ENCODE measurements around the gene RDH5.

GRCh38 chr12:55729819-55730818 is 9.9 kb downstream of the RDH5 start:
- no peak for TF ChIP-seq CTCF (IDR thresholded peaks at IDR 0.05; ENCODE audit: low read depth, low read length, missing input control)
- TF ChIP-seq RXRA (IDR thresholded peaks at IDR 0.05): no peak
- TF ChIP-seq RAD21 (IDR thresholded peaks at IDR 0.05): no peak
- TF ChIP-seq MAX (IDR thresholded peaks at IDR 0.05): no peak
- no peak for TF ChIP-seq TAF1 (conservative IDR thresholded peaks at IDR 0.05)
- TF ChIP-seq YY1 (IDR thresholded peaks at IDR 0.05): no peak
- TF ChIP-seq GABPA (IDR thresholded peaks at IDR 0.05 in 1 of 2, conservative IDR thresholded peaks at IDR 0.05 in 1 of 2): no peak
- TF ChIP-seq ZBTB33 (IDR thresholded peaks at IDR 0.05): no peak
- no peak for TF ChIP-seq REST (IDR thresholded peaks at IDR 0.05)
- no peak for TF ChIP-seq JUND (IDR thresholded peaks at IDR 0.05)
- TF ChIP-seq SP1 (IDR thresholded peaks at IDR 0.05): no peak
- no peak for TF ChIP-seq ATF3 (IDR thresholded peaks at IDR 0.05)
- no peak for TF ChIP-seq EGR1 (IDR thresholded peaks at IDR 0.05; ENCODE audit: low read depth in 2 of 2)
- TF ChIP-seq HNF4A (conservative IDR thresholded peaks at IDR 0.05): no peak

Measured in liver (tissue), 3 donors.